PC-3 (cell line): ENCODE measurements around the gene PODXL2.

ENCODE experiments used
- EZH2 ChIP-seq: fragments of 300-600 bp; sonication (generic); IDR thresholded peaks from one replicate; pipeline ENCODE4 v1.6.1; 2017; ENCODE audit warnings: antibody characterized with exemption, mild to moderate bottlenecking, low read length; ENCODE audit not compliant: unreplicated experiment
- EZH2phosphoT487 ChIP-seq: fragments of 300-600 bp; sonication (generic); IDR thresholded peaks from 2 replicates; pipeline ENCODE4 v1.6.1; 2018; ENCODE audit warnings: mild to moderate bottlenecking, antibody characterized with exemption, low read length, borderline replicate concordance
- TF ChIP-seq, protein P1 (sequence below): fragments of 300-600 bp; sonication (generic); conservative IDR thresholded peaks from 2 replicates; pipeline ENCODE4 v1.5.1; 2017; ENCODE audit warnings: antibody characterized with exemption, low read depth, mild to moderate bottlenecking, low read length

DNA sequence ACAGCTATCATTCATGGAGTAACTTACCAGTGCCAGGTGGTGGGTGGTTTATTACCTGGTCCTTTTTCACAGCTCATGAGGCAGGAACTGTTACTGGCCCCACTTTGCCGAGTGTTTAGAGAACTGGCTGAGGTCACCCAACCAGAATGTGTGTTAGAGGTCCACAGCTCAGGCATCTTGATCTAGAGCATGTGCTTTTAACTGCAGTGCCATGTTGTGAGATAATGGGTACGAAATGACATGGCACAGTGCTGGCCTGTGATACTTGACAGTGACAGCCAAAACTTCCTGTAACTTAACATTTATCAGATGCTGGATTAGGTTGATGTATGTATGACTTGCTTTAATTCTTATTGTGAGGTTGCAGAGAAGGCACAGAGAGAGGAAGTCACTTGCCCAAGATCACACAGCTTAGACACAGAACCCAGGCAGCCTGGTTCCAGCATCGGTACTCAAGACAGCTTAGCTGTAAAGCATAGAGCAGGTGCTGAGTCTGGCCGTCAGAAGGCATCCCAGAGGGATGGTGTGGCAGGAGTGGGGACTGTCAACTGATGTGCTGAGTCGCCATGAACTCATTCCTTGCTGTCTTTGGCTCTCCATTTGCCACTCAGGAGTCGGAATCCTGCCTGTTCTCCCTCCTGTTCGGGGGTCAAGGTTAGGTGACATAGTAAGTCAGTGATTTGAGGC lies 21.2 kb upstream of the PODXL2 start:
- TF ChIP-seq, protein P1, sequence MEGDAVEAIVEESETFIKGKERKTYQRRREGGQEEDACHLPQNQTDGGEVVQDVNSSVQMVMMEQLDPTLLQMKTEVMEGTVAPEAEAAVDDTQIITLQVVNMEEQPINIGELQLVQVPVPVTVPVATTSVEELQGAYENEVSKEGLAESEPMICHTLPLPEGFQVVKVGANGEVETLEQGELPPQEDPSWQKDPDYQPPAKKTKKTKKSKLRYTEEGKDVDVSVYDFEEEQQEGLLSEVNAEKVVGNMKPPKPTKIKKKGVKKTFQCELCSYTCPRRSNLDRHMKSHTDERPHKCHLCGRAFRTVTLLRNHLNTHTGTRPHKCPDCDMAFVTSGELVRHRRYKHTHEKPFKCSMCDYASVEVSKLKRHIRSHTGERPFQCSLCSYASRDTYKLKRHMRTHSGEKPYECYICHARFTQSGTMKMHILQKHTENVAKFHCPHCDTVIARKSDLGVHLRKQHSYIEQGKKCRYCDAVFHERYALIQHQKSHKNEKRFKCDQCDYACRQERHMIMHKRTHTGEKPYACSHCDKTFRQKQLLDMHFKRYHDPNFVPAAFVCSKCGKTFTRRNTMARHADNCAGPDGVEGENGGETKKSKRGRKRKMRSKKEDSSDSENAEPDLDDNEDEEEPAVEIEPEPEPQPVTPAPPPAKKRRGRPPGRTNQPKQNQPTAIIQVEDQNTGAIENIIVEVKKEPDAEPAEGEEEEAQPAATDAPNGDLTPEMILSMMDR, result no peak
- TF ChIP-seq EZH2phosphoT487 (no peak), EZH2 (no peak)
